Neural progenitor cell (in vitro differentiated cells): ENCODE measurements around the gene TENT5A. TPM values are rescaled to one million over a fixed set of nuclear protein-coding genes. Genes with fewer than 3 reads are reported as not detected.

Experiments
- DNase-seq: peaks from one replicate; pipeline ENCODE4 v3.0.0-alpha.2; 2016; ENCODE audit warnings: low spot score
- H2AFZ ChIP-seq: fragments of 200-600 bp; sonication (generic); replicated peaks from 2 replicates; pipeline ENCODE4 v1.6.1; 2016; ENCODE audit warnings: antibody characterized with exemption
- H3F3A ChIP-seq: fragments of 200-600 bp; sonication (generic); 2 replicates; pipeline ENCODE4 v1.6.1; 2016; ENCODE audit warnings: antibody characterized with exemption, low read depth
- H3K27ac ChIP-seq: fragments of 200-600 bp; sonication (generic); 2 replicates; pipeline ENCODE4 v1.5.1; 2016; ENCODE audit warnings: mild to moderate bottlenecking
- H3K27me3 ChIP-seq: fragments of 200-600 bp; sonication (generic); 2 replicates; pipeline ENCODE4 v1.6.1; 2016; ENCODE audit warnings: mild to moderate bottlenecking, moderate library complexity
- H3K36me3 ChIP-seq: fragments of 200-600 bp; sonication (generic); 2 replicates; pipeline ENCODE4 v1.5.1; 2016
- H3K4me1 ChIP-seq: fragments of 200-600 bp; sonication (generic); 2 replicates; pipeline ENCODE4 v1.6.1; 2016; ENCODE audit warnings: mixed run types
- H3K4me2 ChIP-seq: fragments of 200-600 bp; sonication (generic); 2 replicates; pipeline ENCODE4 v1.6.1; 2016
- H3K4me3 ChIP-seq: fragments of 200-600 bp; sonication (generic); 2 replicates; pipeline ENCODE4 v1.5.1; 2016
- H3K79me2 ChIP-seq: fragments of 200-600 bp; sonication (generic); 2 replicates; pipeline ENCODE4 v1.6.1; 2016; ENCODE audit warnings: low read depth
- H3K9ac ChIP-seq: fragments of 200-600 bp; sonication (generic); 2 replicates; pipeline ENCODE4 v1.6.1; 2016
- H3K9me3 ChIP-seq: fragments of 200-600 bp; sonication (generic); 2 replicates; pipeline ENCODE4 v1.5.1; 2016; ENCODE audit warnings: low read depth
- H4K20me1 ChIP-seq: fragments of 200-600 bp; sonication (generic); 2 replicates; pipeline ENCODE4 v1.6.1; 2016; ENCODE audit warnings: low read depth
- H3K27ac Mint-ChIP-seq: 3 replicates; pipeline ENCODE4 v1.8.0; 2021; ENCODE audit warnings: mixed read lengths
- H3K27me3 Mint-ChIP-seq: 2 replicates; pipeline ENCODE4 v1.8.0; 2022; ENCODE audit warnings: low read depth, mild to moderate bottlenecking, inconsistent platforms, moderate library complexity, mixed read lengths; ENCODE audit not compliant: insufficient read depth
- H3K36me3 Mint-ChIP-seq: 3 replicates; pipeline ENCODE4 v1.8.0; 2021; ENCODE audit warnings: mixed read lengths
- H3K4me1 Mint-ChIP-seq: 3 replicates; pipeline ENCODE4 v1.8.0; 2021; ENCODE audit warnings: mixed read lengths
- H3K4me3 Mint-ChIP-seq: 3 replicates; pipeline ENCODE4 v1.8.0; 2021; ENCODE audit warnings: mild to moderate bottlenecking, moderate library complexity, mixed read lengths
- H3K9me3 Mint-ChIP-seq: 3 replicates; pipeline ENCODE4 v1.8.0; 2020; ENCODE audit warnings: mixed read lengths
- EZH2 ChIP-seq: fragments of 200-600 bp; sonication (generic); IDR thresholded peaks from 2 replicates; pipeline ENCODE4 v1.6.1; 2017; ENCODE audit warnings: antibody characterized with exemption, mild to moderate bottlenecking, moderate library complexity
- EZH2phosphoT487 ChIP-seq: fragments of 200-600 bp; sonication (generic); IDR thresholded peaks from 2 replicates; pipeline ENCODE4 v1.6.1; 2017; ENCODE audit warnings: antibody characterized with exemption
- total RNA-seq: library from RNA; depleted of rRNA; stranded (reverse); fragments of >200 nt; gene quantifications from 2 replicates; pipeline ENCODE4 v1.2.3, GENCODE V29; 2015; ENCODE audit warnings: low replicate concordance
- TF ChIP-seq, protein P1 (sequence below): fragments of 200-600 bp; sonication (generic); IDR thresholded peaks from 2 replicates; pipeline ENCODE4 v1.5.1; 2017; ENCODE audit warnings: antibody characterized with exemption, mild to moderate bottlenecking

The TENT5A gene
- total RNA-seq, 1 donor from 2014 or later = 11.7 TPM

DNA sequence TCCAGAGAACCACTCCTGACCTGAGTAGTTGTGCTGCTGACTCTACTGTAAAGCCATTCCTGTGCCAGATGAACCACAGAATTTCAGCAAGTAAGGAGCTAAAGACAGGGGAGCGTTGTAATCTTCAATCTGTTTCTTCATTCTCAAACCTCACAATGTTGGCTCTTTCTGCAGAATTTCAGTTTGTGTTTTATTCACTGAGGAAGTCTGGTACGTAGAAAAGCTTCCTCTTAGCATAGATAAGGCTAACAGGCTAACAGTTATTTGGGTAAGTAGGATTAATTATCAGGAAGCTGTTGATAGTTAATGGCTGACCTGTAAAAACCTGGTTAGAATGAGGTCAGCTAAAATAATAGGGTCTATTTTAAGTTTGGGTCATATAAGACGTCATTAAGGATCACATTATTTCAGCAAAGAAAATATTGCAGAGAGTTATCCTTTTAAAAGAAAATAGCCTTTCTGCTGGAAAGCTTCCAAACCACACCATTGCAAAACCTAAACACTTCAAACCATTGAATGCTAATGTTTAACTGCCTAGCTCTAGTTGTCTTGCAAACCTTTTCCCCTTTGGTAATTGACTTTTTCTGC lies 14.1 kb upstream of the TENT5A start:
- Mint-ChIP-seq H3K27ac (no peak overlapping the region), H3K36me3 (no peaks in the 10 kb centered on the region), H3K9me3 (no peaks in the 10 kb centered on the region), H3K4me3 (no peak overlapping the region), H3K27me3 (peaks cover 2% of the 10 kb centered on the region), H3K4me1 (peaks cover 4% of the 10 kb centered on the region)
- H3K9ac ChIP-seq = no peak overlapping the region
- no peaks in the 10 kb centered on the region for H4K20me1 ChIP-seq
- peaks cover 6% of the 10 kb centered on the region for H3K4me1 ChIP-seq
- no peak overlapping the region for H3K4me2 ChIP-seq
- DNase-seq = no peak
- no peaks in the 10 kb centered on the region for H3K27me3 ChIP-seq
- no peaks in the 10 kb centered on the region for H3K9me3 ChIP-seq
- no peak overlapping the region for H2AFZ ChIP-seq
- no peaks in the 10 kb centered on the region for H3K79me2 ChIP-seq
- TF ChIP-seq EZH2 (no peak), EZH2phosphoT487 (no peak)
- TF ChIP-seq, protein P1, sequence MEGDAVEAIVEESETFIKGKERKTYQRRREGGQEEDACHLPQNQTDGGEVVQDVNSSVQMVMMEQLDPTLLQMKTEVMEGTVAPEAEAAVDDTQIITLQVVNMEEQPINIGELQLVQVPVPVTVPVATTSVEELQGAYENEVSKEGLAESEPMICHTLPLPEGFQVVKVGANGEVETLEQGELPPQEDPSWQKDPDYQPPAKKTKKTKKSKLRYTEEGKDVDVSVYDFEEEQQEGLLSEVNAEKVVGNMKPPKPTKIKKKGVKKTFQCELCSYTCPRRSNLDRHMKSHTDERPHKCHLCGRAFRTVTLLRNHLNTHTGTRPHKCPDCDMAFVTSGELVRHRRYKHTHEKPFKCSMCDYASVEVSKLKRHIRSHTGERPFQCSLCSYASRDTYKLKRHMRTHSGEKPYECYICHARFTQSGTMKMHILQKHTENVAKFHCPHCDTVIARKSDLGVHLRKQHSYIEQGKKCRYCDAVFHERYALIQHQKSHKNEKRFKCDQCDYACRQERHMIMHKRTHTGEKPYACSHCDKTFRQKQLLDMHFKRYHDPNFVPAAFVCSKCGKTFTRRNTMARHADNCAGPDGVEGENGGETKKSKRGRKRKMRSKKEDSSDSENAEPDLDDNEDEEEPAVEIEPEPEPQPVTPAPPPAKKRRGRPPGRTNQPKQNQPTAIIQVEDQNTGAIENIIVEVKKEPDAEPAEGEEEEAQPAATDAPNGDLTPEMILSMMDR = no peak
- no peaks in the 10 kb centered on the region for H3K36me3 ChIP-seq
- H3K4me3 ChIP-seq = no peak overlapping the region
- no peaks in the 10 kb centered on the region for H3F3A ChIP-seq
- no peak overlapping the region for H3K27ac ChIP-seq

DNA sequence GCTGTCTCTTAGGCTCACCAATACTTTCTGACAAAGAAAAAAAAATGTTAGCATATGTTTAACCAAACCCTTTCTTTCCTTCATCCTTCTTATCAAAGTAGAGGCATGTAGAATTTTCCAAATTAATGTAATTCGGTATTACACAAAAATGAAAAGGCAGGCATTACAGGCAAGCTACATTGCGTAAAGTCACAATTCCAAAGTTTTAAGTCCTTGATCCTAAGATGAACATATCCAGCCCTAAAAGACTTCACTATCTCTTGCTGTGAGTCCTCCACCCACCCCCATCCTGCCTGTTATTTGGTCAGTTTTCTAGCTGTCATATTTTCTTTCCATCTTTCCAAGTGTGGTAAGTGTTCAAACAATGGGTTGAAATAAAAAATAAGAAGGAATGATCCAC lies 12.1 kb upstream of the TENT5A start:
- no peak for DNase-seq
- Histone ChIP-seq H3K27me3 (no peaks in the 10 kb centered on the region), H3K9me3 (no peaks in the 10 kb centered on the region), H2AFZ (no peak overlapping the region), H3K9ac (no peak overlapping the region), H3K4me1 (peaks cover under 1% of the 10 kb centered on the region), H3K4me2 (no peak overlapping the region), H3K27ac (no peak overlapping the region), H3F3A (no peaks in the 10 kb centered on the region), H3K79me2 (no peaks in the 10 kb centered on the region), H3K36me3 (no peaks in the 10 kb centered on the region), H4K20me1 (no peaks in the 10 kb centered on the region), H3K4me3 (no peak overlapping the region)
- H3K27ac Mint-ChIP-seq = no peak overlapping the region
- H3K36me3 Mint-ChIP-seq = no peaks in the 10 kb centered on the region
- H3K4me1 Mint-ChIP-seq = peaks cover 7% of the 10 kb centered on the region
- TF ChIP-seq, protein P1 = no peak
- no peak for TF ChIP-seq EZH2
- no peak for TF ChIP-seq EZH2phosphoT487
- H3K27me3 Mint-ChIP-seq = peaks cover 2% of the 10 kb centered on the region
- no peak overlapping the region for H3K4me3 Mint-ChIP-seq
- no peaks in the 10 kb centered on the region for H3K9me3 Mint-ChIP-seq

DNA sequence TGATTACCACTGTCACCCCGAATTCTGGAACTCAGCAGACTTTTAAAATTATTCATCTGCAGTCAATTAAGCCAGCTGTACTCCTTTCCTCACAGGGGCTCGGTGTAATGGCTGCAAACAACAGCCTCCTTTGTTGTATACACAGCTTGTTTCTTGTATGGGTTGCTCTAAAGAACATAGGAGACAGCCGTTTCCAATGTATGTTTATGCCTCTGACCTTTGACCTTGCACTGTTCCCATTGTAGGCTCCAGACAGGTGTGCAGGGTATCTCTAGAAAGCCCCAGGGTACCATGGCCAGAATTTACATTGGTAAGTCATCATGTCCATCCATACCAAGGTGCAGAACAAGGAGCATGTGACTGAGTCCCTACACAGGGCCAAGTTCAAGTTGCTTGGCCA lies 11.5 kb upstream of the TENT5A start:
- H3K9me3 ChIP-seq = no peaks in the 10 kb centered on the region
- no peak overlapping the region for H3K4me3 ChIP-seq
- H3K4me1 ChIP-seq = no peaks in the 10 kb centered on the region
- no peaks in the 10 kb centered on the region for H3K79me2 ChIP-seq
- H3K36me3 ChIP-seq = no peaks in the 10 kb centered on the region
- no peak overlapping the region for H3K27ac ChIP-seq
- TF ChIP-seq EZH2phosphoT487 (no peak), EZH2 (no peak)
- TF ChIP-seq, protein P1 = no peak
- H2AFZ ChIP-seq = no peak overlapping the region
- H3F3A ChIP-seq = no peaks in the 10 kb centered on the region
- H3K4me2 ChIP-seq = no peak overlapping the region
- no peak overlapping the region for H3K27ac Mint-ChIP-seq
- H3K9ac ChIP-seq = no peak overlapping the region
- no peaks in the 10 kb centered on the region for H3K36me3 Mint-ChIP-seq
- no peak overlapping the region for H3K4me3 Mint-ChIP-seq
- H3K27me3 Mint-ChIP-seq = peaks cover 2% of the 10 kb centered on the region
- no peaks in the 10 kb centered on the region for H3K27me3 ChIP-seq
- H3K9me3 Mint-ChIP-seq = no peaks in the 10 kb centered on the region
- no peaks in the 10 kb centered on the region for H4K20me1 ChIP-seq
- no peak for DNase-seq
- peaks cover 7% of the 10 kb centered on the region for H3K4me1 Mint-ChIP-seq
